Measurements from ENCODE around the gene FLT4.

GRCh38 chr5:180563994-180564393 is 85.4 kb downstream of the FLT4 start:
- TF ChIP-seq CTCF (IDR thresholded peaks at IDR 0.05) (no peak), POLR2A (IDR thresholded peaks at IDR 0.05) (no peak)
